NCI-H345 (cell line): ENCODE measurements around the gene FXYD4.
"Not testable (repeated sequence)": the region's sequence is repeated elsewhere in the genome, so short reads cannot be mapped to it uniquely, and the experiment has no call there.

ENCODE experiments used
- DNase-seq: peaks from one replicate; lab custom pipeline; 2025; lab: John Stamatoyannopoulos, UW

FXYD4 gene

DNA sequence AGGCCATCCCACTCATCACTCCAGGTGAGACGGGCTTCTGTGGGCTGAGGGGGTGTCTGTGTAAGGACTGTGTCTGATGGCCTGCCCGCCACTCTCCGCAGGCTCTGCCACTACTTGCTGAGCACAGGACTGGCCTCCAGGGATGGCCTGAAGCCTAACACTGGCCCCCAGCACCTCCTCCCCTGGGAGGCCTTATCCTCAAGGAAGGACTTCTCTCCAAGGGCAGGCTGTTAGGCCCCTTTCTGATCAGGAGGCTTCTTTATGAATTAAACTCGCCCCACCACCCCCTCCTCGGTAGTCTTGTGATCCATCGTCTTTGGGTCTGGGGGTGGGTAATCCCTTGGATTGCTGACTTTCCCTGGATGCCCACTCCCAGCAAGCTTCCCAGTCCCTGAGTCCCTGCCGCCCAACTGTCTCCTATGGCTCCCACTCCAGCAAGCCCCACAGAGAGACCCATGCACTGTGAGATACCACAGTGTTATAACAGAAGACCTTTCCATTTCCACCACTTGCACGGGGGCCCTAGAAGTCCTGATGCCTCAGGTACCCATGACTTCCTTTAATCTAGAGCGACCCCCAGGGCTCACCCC lies 4.7 kb downstream of the FXYD4 start:
- no peak for DNase-seq

DNA sequence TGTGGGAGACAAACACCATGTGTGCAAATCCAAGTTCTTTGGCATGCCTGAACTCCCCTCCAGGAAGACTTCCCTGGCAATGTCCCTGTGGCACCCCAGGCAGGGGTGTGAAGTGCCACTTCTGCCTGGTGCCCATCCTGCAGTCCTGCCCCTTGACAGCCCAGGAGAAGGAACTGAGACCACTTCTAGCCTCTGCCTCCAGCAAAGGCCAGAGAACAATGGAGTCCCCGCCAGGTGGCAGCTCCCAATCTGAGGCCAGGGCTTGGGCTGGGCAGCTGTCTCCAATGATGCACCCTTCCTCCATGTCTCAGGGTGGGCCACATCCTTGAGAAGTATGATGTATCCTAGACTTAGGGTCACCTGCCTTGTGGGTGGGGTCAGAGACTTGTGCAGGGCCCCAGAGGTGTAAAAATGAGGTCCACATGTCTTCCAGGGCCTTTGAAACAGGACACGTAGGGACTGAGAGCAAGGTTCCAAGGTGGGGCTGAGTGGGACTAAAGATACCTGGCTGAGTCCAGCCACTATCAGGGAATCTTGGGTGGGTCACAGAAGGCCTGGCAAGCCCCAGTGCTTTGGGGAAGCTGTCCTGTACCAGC lies 5.5 kb downstream of the FXYD4 start:
- DNase-seq, result no peak

DNA sequence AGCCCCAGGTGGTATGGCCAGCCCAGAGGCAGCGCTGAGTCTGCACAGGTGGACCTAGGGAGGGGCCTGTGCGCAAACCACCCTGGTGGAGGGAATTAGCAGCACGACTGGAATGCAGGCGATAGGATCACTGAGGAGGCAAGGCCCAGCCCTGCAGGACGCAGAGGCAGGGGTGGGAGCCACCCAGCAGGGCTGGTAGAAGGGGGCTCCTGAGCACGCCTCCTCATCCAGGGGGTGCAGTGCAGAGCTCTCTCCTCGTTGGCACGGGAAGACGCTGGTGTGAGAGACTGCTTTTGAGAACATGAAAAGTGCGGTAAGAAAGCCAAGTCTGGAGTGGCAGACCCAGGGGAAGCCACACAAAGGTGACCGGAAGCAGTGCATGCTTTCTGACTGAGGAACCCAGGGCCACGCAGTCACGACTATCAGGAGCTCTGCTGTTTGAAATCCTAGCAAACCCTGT lies 6.0 kb downstream of the FXYD4 start:
- DNase-seq, result no peak

DNA sequence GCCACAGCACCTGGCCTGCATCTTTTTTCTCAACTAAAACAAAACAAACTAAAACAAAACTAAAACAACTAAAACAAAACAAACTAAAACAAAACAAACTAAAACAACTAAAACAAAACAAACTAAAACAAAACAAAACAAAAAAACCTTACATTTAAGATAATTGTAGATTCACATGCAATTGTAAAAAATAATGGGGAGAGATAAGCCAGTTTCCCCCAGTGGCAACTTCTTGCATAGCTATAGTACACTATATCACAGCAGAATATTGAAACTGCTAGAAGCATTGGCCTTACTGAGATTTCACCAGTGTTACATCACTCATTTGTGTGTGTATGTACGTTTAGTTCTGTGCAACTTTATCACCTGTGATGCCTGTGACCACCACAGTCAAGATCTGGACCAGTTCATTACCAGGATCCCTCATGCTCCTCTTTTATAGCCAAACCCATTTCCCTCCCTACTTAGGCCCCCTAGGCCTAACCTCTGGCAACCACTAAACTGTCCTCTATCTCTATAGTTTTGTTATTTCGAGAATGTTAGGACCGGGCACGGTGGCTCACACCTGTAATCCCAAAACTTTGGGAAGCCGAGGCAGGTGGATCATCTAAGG lies 9.3 kb downstream of the FXYD4 start:
- DNase-seq, result no peak

DNA sequence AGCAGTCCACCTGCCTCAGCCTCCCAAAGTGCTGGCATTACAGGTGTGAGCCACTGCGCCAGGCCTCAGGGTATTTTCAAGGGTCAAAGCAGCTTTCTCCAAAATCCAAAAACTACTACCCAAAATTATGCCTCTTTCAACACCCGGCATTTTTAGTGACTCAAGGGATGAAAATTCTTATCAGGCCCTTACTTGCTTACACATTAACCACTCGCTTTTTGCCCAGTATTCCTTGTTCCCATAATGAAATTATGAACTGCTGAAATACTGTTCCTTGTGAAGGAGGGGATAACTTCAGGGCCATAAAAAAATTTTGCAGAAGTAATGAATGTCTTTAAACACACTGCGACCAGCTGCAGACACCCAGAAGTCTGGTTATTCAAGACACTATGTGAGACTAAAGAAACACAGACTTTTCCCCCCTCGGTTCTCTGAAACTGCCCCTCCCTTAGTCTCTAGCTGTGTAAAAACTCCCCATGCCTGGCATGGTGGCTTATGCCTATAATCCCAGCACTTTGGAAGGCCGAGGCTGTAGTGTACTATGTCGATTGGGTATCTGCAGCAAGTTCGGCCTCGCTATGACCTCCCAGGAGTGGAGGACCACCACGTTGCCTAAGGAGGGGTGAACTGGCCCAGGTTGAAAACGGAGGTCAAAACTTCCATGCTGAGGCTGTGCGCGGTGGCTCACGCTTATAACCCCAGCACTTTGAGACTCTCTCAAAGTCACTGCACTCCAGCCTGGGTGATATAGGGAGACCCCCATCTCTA lies 12.0 kb downstream of the FXYD4 start:
- DNase-seq, result no peak

DNA sequence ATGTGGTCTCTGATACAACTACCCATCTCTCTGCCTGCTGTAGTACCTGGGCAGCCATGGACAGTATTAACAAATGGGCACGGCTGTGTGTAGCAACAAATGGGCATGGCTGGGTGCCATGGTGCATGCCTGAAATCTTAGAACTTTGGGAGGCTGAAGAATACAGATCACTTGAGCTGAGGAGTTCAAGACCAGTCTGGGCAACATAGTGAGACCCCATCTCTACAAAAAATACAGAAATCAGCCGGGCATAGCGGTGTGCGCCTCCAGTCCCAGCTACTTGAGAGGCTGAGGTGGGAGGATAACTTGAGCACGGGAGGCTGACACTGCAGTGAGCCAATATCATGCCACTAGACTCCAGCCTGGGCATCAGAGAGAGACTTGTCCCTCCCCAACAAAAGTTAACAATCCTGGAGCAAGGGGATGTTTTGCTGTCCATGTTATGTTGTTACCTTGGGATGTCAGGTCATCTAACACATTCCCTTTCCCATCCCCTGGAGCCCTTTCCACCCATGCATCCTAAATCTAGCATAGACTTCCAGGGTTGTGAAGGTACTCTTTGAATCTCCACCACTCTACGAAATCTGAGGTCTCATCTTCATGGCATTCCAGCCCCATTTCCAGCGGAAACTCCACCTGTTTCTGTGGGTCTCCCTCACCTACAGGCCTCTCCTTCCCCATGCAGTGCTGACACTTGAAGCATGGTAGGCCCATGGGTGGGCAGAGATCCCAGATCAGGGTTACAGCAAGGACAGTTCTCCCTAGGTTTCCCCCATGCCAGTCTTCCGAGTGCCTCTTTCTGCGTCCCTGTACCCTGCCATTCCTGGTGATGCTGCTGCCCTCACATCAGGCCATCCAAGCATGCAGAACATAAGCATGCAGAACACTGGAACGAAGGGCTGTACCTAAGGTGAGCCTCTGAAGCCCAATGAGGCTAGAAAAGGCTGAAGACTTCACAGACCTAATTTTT lies 13.1 kb downstream of the FXYD4 start:
- no peak for DNase-seq

DNA sequence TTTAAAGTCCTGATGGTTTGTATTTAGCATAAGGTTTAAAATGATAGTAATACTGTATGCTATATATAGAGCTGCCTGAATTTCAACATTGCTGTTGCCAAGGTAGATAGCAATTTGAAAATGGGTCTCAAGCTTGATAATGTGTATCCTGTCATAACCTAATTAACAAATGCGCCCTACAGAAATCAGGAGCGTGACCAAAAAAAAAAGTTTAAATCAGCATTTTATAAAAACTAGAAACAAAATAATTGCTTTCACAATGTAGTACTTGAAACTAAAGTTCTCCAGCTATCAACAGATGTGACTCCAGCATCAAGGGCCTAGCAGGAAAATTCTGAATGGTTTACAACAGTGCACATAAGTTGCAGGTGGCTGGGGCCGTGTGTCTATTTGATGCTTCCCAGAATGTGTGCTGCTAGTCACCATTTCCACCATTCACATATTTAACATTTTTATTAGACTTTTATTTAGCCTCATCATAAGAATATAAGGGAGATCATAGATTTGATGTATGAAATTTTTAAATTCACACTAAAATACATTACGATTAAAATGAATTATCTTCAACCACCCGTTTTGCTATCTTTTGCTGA lies 14.1 kb downstream of the FXYD4 start:
- DNase-seq, result no peak

DNA sequence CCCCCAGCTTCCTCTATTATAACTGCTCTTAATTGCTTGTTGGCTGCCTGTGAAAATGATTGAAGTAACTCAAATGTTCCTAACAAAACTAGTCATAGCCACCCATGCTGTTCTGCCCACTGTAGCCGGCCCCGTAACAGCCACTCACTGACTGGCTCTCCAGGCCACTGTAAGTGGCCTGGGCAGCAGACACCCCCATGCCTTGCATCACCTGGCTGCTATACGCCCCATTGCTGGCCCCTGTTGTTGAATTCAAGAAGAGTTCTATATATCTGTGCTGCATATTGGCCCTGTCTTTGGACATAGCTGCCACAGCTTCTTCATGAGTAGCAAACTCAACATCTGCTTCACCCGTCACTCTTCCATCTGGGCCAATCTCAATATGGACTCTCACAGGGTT lies 15.1 kb downstream of the FXYD4 start:
- no peak for DNase-seq

DNA sequence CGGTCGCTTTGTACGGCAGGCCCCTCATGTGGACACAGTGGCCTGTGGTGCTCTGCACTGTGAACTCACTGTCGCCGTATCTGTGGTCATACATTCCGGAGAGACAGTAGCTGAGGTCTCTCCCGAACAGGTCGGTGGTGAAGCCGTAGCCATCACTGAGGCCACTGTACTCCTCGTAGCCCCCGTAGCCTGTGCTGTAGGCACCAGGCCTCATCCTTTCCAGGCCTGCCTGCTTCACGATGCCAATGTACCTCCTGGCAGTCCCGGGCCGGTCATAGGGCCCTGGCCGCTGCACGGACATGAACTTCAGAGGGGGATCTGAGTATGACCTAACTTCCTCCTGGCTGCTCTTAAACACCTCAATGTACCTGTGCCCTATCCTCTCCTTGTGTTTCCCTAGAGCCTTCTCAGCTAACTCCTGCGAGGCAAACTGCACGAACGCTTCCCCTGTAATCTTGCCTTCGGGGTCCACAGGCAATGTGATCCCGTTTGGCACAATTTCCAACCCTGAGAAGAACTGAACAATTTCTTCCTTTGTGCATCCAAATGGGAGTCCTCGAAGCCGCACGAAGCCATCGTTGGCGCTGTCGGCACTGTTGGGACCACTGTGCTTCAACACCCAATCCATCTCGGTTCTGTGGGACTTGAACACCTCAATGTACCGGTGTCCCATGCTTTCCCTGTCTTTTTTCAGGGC lies 15.7 kb downstream of the FXYD4 start:
- DNase-seq, result no peak

DNA sequence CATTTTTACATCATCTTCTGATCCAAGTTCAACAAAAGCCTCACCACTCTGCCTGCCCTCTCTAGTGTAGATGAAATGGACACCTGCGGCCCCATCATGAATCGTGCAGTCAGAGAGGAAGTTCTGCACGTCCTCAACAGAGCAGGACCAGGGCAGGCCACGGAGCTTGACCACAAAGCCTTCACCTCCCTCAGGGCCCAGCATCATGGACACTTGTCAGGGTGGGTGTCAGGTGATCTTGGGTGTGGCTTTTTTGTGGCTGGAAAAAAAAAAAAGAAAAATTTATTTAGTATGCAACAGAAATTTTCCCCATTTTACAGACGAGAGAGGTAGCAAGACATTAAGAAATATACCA lies 16.2 kb downstream of the FXYD4 start:
- no peak for DNase-seq

DNA sequence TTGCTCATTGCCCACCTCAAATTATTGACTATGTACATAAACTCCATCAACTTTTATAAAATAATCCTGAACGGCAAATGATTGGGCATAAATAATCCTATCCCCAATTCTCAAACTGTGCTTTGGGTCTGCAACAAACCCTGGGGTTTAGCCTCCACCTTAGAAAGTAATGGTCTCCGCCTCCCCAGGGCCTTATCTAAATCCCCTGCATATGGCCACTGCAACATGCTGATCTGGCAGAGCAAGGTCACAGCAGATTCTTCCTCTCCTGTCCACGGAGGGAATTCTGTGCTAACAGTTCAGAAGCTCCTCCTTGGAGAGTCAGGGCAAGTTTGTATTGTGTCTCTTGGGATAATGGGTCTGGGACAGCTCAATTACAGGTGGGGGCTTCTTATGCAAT lies 18.4 kb downstream of the FXYD4 start:
- DNase-seq, result no peak

DNA sequence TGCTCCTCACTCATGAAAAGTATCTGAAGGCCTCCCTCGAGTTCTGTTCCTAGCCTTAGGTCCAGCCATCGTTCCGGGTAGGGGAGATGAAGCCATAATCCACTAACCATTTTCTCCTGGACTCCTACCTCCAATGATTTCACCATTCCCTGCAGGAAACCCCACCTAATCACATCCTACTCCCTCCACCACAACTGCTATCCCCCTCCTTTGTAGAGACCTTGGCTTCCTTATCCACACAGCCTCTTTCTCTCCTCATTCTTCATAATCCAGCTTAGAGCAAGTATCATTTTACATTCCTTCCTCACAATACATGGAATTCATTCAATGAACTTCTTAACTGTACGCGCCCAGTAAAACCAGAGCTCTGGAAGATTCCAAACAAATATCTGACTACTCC lies 18.9 kb downstream of the FXYD4 start:
- DNase-seq, result no peak

DNA sequence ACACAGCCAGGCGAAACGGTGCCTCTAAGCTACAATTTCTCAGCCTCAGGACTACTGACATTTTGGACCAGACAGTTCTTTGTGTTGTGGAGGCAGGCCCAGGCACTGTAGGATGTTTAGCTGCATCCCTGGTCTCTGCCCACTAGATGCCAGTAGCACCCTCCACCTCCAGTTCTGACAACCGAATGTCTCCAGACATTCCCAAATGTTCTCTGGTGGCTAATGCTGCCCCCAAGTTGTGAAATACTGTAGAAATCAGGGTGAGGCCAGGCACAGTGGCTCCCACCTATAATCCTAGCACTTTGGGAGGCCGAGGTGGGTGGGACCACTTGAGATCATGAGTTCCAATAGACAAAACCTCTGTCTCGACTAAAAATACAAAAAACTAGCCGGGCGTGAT lies 19.3 kb downstream of the FXYD4 start:
- DNase-seq, result no peak

DNA sequence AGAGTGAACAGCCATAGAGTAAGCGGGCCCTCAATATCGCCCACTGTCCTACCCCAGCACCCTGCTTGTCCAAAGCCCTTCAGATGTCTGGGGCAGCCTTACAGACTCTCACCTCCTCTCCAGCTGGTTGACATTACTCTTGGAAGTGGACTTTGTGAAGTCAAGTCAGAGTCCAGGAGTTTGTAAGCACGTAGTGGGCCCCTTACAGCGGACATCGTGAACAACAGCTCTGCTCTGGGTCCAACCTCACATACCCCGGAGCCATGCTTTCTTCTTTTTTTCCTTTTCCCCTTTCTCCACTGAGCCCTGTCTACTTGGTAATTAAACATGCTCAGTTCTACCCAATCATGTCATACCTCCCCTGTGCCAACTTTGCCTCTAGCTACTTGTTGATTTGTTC lies 20.1 kb downstream of the FXYD4 start:
- DNase-seq, result no peak

DNA sequence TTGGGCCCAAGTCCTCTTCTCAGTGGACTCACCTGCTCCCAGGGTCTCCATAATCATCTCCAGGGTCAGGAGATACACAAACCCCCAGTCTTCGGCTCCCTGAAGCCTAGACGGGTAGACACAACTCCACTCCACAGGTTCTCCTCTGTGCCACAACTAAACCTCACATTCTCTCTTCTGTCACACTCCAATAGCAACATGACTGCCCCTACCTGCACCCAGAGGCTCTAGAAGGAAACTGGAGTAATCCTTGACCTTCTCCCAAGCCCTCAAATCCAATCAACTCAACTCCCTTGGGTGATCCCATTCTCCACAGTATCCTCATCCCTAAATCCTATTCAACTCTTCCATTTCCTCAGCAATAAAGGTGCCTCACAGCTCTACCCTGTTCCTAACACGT lies 21.3 kb downstream of the FXYD4 start:
- DNase-seq, result no peak

DNA sequence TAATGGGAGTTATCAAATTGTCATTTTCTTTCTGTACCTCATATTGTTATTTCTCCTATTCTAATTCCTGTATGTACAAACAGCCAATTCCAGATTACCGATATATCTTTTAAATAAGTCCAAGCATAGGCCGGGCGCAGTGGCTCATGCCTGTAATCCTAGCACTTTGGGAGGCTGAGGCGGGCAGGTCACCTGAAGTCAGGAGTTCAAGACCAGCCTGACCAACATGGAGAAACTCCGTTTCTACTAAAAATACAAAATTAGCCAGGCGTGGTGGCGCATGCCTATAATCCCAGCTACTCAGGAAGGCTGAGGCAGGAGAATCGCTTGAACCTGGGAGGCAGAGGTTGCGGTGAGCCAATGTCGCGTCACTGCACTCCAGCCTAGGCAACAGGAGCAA lies 21.8 kb downstream of the FXYD4 start:
- not testable (repeated sequence) for DNase-seq

DNA sequence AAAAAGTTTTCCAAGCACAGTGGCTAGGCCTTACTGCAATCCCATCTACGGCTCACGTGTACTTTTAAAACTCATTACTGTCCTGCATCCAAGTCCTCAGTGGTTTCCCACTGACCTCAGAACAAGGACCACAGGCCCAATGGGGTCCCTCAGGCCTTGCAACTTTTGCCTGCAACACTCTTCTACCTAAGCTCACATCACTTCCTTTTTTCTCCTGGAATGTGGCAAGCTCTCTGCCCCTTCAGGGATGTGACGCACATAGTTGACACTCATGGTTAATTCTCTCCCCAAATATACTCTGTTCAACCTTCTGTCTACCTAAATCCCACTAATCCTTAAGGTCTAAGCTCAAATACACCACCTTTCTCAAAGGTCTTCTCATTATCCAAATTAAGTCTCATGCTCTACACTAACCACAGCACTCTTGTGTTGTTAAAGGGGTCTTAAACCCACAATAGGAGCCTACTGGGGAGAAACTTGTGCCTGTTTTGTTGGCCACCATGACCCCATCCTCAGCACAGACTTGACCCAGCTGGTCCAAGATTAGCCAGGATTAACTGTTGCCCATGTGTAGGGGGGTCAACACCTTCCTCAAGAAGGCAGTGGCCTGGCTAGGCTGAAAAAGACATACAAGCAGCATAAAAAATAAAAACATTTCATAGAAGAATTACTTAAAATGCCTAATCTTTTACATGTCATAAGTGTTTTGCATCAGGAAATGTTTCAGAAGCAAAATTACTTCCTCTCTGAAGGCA lies 22.3 kb downstream of the FXYD4 start:
- no peak for DNase-seq

DNA sequence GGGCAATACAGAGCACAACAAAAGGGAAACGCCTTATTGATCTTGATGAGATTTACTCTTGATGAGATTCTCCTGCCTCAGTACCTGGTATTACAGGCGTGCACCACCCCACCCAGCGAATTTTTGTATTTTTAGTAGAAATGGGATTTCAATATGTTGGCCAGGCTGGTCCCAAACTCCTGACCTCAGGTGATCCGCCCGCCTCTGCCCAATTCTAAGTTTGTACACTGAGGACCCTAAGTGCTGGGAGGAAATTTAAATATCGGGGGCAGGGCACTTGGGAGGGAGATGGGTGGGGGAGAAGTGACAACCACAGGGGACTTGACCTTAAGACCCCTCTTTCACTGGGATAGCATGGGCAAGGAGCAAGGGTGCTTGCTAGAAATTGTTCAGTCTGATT lies 23.4 kb downstream of the FXYD4 start:
- no peak for DNase-seq

DNA sequence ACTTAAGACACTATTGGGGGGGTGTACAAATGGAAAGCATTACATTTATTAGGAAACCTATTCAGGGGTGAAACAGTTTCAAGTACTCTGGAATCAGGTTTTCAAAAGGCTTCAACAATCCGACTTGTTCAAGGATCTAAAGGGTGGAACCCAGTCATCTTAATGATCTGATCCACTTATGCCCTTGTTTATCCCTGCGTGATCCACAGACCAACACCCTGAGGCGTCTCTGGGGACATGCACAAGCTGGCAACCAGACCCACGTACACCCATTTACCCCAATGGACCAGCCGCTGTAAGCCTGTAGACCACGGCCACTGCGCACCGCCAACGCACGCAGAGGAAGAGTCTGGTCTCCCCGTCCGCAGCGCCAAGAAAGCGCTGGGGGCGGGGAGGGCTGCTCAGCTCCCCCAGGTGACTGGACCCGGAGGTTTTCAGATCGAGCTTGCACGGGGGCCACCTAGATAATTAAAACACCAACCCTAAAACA lies 24.2 kb downstream of the FXYD4 start:
- DNase-seq, result no peak
